Suppressor macrophage treated with lipopolysaccharide for 4 hours (primary cell): Measurements from ENCODE around the gene MYRIP.
A peak's percentile ranks its signal among the peaks of the same experiment; 100 is the strongest.

Experiments
- DNase-seq: peaks from one replicate; pipeline ENCODE4 v3.0.0-alpha.2; 2020

The MYRIP gene

GRCh38 chr3:39910135-39910534 is 100.7 kb downstream of the MYRIP start:
- no peak for DNase-seq

GRCh38 chr3:39910826-39911464 is 101.5 kb downstream of the MYRIP start:
- no peak for DNase-seq

GRCh38 chr3:39911465-39912309 is 102.3 kb downstream of the MYRIP start:
- no peak for DNase-seq

- no peak for DNase-seq
Observed at GRCh38 chr3:39915027-39915426, 105.6 kb downstream of the MYRIP start.

- peak; percentile 9 for DNase-seq
Observed at GRCh38 chr3:39917065-39917773, 107.8 kb downstream of the MYRIP start.

GRCh38 chr3:39919281-39919680 is 109.9 kb downstream of the MYRIP start:
- DNase-seq: no peak

GRCh38 chr3:39920271-39920670 is 110.9 kb downstream of the MYRIP start:
- no peak for DNase-seq

GRCh38 chr3:39927479-39927878 is 118.1 kb downstream of the MYRIP start:
- DNase-seq: no peak

GRCh38 chr3:39933986-39934693 is 124.7 kb downstream of the MYRIP start:
- no peak for DNase-seq

GRCh38 chr3:39934696-39935095 is 125.3 kb downstream of the MYRIP start:
- DNase-seq: no peak

GRCh38 chr3:39935261-39935660 is 125.9 kb downstream of the MYRIP start:
- DNase-seq: no peak

- DNase-seq: no peak
Observed at GRCh38 chr3:39936848-39937247, 127.4 kb downstream of the MYRIP start.

GRCh38 chr3:39937315-39937714 is 127.9 kb downstream of the MYRIP start:
- DNase-seq: no peak

- peak; percentile 50 for DNase-seq
Observed at GRCh38 chr3:39937874-39938273, 128.5 kb downstream of the MYRIP start.

GRCh38 chr3:39941931-39942330 is 132.5 kb downstream of the MYRIP start:
- no peak for DNase-seq

GRCh38 chr3:39960515-39961191 is 151.2 kb downstream of the MYRIP start:
- no peak for DNase-seq

- no peak for DNase-seq
Observed at GRCh38 chr3:39961230-39961629, 151.8 kb downstream of the MYRIP start.

- DNase-seq: no peak
Observed at GRCh38 chr3:39962581-39962980, 153.2 kb downstream of the MYRIP start.

GRCh38 chr3:39965461-39965860 is 156.1 kb downstream of the MYRIP start:
- DNase-seq: no peak

GRCh38 chr3:39965997-39966396 is 156.6 kb downstream of the MYRIP start:
- no peak for DNase-seq

- no peak for DNase-seq
Observed at GRCh38 chr3:39970982-39971381, 161.6 kb downstream of the MYRIP start.

GRCh38 chr3:39971559-39972031 is 162.2 kb downstream of the MYRIP start:
- no peak for DNase-seq
